Mammary epithelial cell (primary cell): ENCODE data around the gene HEATR5B.

Experiments used
- EZH2 ChIP-seq: IDR thresholded peaks from 2 replicates; pipeline ENCODE4 v1.6.1; 2012; ENCODE audit warnings: low read length, inconsistent platforms, borderline replicate concordance
- TF ChIP-seq, protein P1 (sequence below), 2 donors: IDR thresholded peaks in 1 of 2; conservative IDR thresholded peaks in 1 of 2; 2 replicates each; pipeline ENCODE4 v1.5.1; 2011 to 2012; ENCODE audit warnings: inconsistent platforms in 2 of 2, low read length in 2 of 2, mild to moderate bottlenecking in 2 of 2, control low read depth in 1 of 2, low read depth in 1 of 2; ENCODE audit not compliant: insufficient read depth in 1 of 2; ENCODE audit errors: extremely low read depth in 1 of 2

DNA sequence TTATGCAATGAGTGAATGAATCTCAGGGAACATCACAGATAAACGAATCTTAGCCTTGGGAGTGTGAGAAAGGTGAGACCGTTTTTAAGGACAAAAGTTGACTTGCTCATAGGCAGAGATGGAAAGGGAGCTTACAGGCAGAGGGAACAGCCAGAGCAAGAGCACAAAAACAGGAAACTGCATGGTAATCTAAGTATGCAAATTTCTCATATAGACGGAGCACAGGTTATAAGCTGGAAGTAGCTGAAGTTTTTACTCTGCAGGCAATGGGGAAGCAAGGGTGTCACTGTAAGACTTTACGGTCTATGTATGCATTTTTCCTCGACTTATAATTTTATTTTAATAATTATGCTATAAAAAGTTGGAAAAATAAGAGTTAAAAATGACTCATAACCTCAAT is 73.0 kb downstream of the HEATR5B start:
- TF ChIP-seq, protein P1, sequence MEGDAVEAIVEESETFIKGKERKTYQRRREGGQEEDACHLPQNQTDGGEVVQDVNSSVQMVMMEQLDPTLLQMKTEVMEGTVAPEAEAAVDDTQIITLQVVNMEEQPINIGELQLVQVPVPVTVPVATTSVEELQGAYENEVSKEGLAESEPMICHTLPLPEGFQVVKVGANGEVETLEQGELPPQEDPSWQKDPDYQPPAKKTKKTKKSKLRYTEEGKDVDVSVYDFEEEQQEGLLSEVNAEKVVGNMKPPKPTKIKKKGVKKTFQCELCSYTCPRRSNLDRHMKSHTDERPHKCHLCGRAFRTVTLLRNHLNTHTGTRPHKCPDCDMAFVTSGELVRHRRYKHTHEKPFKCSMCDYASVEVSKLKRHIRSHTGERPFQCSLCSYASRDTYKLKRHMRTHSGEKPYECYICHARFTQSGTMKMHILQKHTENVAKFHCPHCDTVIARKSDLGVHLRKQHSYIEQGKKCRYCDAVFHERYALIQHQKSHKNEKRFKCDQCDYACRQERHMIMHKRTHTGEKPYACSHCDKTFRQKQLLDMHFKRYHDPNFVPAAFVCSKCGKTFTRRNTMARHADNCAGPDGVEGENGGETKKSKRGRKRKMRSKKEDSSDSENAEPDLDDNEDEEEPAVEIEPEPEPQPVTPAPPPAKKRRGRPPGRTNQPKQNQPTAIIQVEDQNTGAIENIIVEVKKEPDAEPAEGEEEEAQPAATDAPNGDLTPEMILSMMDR (conservative IDR thresholded peaks at IDR 0.05 in 1 of 2, IDR thresholded peaks at IDR 0.05 in 1 of 2; ENCODE audit: extremely low read depth in 1 of 2, insufficient read depth in 1 of 2, low read depth in 1 of 2, low read length in 2 of 2): no peak
- TF ChIP-seq EZH2: no peak
